AG09319 (cell line): ENCODE measurements around the gene TEDC1.

Source experiments
- DNase-seq: peaks from one replicate; pipeline ENCODE4 v3.0.0-alpha.2; 2010; ENCODE audit warnings: low read depth; ENCODE audit errors: extremely low read depth
- TF ChIP-seq, protein P1 (sequence below): IDR thresholded peaks from 2 replicates; pipeline ENCODE4 v1.5.1; 2011; ENCODE audit warnings: low read depth, mild to moderate bottlenecking, inconsistent platforms, low read length, moderate library complexity

TEDC1 gene

DNA sequence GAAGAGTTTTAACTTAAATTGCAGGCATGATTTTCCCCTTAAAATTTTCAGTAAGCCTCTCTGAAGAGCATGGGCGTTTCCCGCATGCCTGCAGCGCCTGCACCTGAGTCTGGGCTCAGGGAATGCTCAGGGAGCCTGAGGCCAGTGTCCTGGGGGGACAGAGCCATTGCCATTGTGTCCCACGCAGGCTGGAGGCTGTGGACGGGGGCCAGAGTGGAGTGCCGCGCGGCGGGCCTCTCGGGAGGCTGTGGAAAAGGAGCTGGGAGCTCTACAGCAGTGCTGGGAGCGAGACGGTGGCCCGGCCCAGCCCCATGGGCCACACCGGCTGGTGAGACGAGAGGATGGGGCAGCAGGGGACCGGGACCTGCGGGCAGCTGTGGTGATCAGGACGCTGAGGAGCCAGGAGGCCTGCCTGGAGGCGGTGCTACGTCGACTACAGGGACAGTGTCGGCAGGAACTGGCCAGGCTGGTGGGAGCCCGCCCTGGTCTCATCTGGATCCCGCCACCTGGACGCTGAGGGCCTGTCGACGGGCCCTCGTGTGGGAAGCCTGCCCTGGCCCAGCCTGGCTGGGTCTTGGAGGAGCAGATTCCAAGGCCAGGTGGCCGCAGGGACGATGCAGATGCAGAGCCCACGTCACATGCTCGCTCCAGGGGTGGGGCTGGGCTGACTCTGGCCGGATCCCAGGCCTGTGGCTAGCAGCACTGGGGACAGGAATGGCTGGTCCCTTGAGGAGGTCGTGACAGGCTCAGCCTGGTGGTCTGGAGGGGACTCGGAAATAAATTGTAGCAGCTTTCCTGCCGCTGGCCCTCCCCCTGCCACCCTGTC, 7.6 kb downstream of the TEDC1 start:
- TF ChIP-seq, protein P1, sequence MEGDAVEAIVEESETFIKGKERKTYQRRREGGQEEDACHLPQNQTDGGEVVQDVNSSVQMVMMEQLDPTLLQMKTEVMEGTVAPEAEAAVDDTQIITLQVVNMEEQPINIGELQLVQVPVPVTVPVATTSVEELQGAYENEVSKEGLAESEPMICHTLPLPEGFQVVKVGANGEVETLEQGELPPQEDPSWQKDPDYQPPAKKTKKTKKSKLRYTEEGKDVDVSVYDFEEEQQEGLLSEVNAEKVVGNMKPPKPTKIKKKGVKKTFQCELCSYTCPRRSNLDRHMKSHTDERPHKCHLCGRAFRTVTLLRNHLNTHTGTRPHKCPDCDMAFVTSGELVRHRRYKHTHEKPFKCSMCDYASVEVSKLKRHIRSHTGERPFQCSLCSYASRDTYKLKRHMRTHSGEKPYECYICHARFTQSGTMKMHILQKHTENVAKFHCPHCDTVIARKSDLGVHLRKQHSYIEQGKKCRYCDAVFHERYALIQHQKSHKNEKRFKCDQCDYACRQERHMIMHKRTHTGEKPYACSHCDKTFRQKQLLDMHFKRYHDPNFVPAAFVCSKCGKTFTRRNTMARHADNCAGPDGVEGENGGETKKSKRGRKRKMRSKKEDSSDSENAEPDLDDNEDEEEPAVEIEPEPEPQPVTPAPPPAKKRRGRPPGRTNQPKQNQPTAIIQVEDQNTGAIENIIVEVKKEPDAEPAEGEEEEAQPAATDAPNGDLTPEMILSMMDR = no peak
- DNase-seq = no peak

DNA sequence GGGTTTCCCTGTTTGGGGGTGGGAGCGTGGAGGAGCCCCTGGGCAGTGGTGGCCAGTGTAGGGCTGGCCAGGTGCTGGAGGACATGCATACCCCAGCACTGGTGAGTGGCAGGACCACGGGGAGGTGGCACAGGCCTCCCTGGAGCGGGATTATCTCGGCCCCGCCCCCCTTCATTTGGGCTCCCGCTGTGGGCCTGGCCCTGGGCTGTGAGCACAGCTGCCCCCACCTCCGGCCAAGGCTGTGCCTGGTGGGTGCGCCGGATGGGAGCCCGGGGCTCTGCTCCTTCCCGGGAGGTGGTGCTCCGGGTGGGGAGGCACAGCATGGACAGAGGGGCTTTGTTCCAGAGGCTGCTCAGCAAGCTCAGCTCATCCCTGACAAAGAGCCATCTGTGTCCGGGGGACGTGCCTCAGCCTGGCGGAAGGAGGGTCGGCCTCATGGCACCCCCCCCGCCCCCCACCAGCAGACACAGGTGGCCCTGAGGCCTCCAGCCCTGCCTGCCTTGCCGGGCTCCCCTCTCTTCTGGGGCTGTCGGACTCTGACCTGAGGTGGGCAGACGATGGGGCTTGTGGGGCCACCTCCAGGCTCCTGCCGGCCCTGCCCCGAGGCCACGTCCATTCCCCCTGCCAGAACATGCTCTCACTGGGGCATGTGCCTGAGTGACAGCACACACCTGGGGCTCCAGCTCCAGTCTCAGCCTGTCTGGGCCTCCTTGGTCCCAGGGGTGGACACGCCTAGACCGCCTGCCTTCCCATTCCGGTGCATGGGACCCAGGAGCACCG, 8.4 kb downstream of the TEDC1 start:
- TF ChIP-seq, protein P1 = no peak

DNA sequence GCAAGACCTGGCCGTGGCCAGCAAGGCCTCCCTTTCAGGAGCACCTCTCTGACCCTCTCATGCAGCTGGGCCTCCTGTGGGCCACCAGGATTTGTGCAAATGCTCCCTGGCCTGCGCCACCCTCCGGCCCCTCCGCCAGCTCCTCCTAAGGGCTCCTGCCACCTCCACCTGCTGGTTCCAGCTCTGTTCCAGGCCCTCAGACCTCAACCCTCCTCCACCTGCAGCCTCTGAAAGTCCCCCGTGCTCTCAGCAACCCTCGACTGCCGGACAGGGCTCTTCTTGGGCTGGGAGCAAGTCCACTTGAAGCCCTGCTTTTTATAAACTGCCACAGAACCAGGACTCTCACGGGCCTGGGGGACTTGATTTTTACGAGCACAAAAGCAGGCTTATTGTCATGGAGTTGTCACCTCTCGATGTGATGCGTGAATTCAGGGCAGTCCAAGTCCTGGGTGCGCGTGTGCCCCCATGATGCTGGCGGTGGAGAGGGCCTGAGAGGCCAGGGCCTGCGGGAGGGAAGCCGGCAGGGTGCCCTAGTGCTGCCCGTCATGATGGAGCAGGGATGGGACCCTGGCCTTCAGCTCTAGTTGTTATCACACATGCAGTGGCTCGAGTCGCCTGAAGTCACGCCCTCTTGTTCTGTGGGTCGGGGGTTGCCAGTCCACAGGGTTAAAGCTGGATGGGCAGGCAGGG, 9.1 kb downstream of the TEDC1 start:
- TF ChIP-seq, protein P1 = no peak
- DNase-seq = no peak

More for the DNA sequence above, 8.4 kb downstream of the TEDC1 start:
- DNase-seq = no peak

DNA sequence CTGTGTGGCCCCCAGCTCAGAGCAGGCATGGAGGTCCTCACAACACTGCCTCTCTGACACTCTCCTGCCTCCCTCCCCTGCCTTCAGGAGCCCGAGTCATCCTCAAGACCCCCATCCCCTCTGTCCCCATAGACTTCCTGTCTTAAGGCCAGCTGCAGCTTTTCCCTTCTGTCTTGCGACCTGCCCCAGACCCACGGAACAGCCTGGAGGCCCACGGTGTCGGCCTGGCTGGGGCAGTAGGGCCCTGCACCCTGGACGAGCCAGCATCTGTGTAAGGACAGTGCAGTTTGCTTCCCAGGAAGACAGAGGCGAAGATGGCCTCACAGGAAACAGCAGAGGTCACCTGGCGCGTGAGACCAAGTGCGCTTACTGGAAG, 9.7 kb downstream of the TEDC1 start:
- TF ChIP-seq, protein P1 = no peak
- no peak for DNase-seq

DNA sequence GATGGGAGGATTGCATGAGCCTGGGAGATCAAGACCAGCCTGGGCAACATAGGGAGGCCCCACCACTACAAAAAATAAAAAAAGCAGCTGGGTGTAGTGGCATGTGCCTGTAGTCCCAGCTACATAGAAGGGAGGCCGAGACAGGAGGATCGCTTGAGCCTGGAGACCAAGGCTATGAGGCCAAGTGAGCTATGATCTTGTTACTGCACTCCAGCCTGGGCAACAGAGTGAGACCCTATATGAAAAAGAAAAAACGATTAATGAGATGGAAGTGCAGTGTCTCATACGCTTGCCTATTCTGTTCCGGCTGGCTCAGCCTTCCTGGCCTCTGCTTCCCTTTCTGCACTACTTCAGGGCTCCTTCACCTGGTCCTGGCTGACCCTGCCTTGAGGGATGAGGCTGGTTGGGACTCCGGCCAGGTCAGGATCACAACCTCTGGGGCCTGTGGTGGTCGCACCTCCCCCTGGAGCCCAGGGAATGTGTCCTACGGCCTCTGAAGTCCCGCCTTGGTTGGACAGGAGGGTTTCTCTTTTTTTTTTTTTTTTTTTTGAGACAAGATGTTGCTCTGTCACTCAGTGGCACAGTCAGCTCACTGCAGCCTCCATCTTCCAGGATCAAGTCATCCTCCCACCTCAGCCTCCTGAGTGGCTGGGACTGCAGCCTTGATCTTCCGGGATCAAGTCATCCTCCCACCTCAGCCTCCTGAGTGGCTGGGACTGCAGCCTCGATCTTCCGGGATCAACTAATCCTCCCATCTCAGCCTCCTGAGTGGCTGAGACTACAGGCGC, 10.7 kb downstream of the TEDC1 start:
- DNase-seq = no peak
- TF ChIP-seq, protein P1 = no peak

DNA sequence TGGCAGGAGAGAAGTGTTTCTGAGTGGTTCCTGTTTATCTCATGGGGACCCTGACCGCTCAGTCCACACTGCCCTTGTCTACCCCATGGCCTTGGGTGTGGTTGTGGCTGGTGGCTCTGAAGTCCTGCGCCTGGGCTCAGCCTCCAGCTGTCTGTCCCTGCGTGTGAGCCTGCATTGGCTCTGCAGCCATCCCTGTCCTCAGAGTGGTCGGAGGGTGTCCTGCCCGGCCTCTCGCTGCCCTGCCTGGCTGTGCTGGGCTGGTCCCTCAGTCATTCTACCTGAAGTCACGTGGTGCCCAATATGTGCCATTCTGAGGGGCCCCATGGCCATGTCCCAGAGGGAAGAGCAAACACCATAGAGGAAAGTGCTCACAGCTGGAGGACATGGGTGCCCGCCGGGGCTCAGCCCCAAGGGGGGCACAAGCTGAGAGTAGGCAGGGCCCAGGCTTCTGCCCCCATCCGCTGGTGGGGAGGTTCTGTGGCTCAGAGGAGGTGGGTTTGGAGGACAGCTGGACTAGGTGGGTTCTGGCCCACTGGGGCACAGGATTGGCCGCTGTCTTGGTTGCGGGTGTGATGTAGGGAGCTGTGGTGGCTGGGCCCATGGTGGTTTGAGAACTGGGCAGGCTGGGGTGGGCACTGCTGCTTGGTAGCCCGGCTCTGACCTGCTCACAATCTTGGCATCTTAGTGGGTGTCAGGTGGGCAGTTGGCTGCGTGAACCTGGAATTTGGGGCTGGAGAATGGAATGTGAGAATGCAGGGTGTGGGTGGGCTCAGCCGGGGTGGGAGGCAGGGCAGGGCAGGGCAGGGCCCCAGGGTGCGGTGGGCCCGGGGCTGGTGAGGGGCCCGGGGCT, 11.6 kb downstream of the TEDC1 start:
- DNase-seq = no peak
- TF ChIP-seq, protein P1 = no peak
